ENCODE measurements around the gene PRDM11.
A peak's percentile ranks its signal among the peaks of the same experiment; 100 is the strongest.
"Not testable (repeated sequence)": the region's sequence is repeated elsewhere in the genome, so short reads cannot be mapped to it uniquely, and the experiment has no call there.

The PRDM11 gene

DNA sequence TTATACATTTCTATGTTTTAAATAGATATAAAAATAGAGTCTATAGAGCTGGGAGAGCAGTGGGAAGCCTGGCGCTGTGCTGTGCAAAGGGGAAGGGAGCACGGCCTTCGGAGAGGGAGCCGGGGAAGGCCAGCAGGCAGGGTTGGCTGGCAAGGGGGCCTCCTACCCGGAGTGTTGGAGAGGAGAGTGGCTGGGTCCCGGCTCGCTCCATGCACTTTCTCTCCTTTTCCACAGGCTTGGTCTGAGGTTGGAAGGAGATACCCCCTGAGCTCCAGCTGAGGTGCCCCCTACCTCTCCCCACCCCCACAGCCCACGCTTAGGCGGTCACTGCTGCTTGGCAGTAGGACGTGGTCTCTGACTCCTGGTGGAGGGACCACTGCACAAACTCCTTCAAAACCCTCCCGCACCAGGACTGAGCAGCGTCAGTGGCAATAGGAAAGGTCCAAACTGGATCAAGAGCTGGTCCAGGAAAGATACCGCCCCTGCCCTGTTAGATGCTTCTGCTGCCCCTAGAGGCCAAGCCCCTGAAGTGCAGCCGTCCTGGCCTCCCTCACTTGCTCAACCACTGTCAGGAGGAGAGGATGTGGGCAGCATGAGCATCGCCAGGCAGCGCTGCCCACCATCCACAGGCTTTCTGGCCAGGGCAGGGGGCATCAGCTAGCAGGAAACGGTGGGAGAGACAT, 86.8 kb downstream of the PRDM11 start:
- DNase-seq (ENCODE audit: low read depth in 2 of 2): peak; percentile 32 to 49

DNA sequence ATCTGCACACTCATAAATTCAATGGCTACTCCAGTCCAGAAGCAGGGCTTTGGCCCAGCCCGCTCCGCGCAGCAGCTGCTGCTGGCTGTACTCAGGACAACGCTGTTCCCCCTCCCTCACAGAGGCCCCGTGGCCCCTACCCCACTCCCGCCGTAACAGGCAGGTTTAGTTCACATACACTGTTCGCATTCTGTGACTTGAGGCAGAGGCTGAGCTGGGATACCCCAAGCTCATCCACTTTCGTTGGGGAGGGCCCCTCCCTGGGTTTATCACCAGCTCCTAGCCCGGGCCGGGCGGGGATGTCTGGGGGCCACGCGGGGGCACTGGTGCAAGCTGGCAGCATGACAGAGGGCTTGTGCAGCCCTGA, 87.3 kb downstream of the PRDM11 start:
- no peak for DNase-seq (ENCODE audit: low read depth in 2 of 2)

DNA sequence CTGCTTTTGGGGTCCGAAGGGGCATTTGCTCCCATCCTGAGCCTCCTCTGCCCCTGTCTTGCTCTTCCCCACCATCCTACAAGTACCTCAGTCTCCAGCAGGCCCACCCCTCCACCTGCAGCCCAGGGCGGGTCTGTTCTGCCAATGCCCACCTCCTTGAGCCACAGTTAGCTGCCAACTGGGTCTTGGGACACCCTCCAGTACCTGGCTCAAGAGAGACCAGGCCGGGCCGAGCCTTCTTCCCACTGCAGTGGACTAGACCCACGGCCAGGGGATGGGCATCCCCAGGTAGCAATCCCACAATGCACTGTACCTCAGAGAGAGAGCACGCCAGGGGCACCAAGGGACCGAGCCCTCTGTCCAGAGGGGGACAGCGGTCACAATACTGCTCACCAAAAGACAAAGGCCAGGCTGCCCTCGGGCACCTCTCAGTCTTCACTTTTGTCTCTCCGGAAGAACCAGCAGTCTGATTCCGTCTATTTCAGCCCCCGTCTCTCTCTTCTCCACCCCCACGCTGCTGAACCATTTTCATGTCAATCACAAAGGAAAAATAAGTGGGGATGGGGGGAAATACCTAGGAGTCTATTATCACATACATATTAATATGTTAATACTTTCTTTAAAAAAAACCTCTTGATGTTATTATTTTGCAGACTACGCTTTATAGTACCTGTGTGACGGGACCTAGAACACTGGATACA, 88.0 kb downstream of the PRDM11 start:
- DNase-seq (ENCODE audit: low read depth in 2 of 2): no peak

DNA sequence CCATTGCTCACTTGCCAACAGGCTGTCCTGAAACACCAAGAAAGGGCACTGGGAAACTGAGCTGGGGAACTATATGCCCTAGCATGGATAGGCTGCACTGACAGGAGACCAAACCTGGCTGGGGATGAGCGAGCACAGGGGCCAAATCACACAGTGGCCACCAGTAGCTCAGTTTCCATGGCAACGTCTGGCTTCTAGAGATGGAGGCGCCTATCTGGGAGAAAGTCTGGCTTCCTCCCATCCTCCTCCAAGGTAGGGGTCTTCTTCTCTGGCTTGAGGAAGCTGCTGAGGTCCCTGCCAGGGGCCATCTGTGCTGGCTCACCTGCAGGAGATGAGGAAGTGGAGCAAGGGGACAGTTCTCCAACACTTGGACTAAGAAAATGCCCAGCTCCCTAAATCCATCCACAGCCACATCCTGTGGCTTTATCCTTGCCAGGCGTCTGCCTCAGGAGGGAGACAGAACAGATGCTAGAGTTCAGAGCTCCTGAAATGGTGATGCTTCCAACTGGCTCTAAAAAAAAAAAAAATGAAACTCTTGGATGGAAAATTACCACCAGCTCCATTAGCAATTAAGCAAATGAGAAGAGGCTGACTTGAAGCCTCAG, 91.4 kb downstream of the PRDM11 start:
- DNase-seq (ENCODE audit: low read depth in 2 of 2): no peak

DNA sequence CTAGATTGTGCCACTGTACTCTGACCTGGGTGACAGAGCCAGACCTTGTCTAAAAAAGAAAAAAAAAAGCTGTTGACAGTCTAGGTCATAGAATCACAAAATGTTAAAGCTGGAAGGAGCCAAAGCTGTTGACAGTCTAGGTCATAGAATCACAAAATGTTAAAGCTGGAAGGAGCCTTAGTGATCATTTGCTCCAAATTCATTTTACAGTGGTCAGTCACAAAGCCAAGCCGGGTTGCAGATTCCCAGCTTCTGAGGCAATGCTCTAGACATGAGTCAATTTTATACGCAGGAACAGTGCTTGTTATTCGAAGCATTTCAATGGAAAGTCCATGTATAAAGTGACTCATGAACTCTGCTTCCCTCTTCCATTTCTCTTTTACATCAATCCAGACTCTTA, 92.3 kb downstream of the PRDM11 start:
- no peak for DNase-seq (ENCODE audit: low read depth in 2 of 2)

DNA sequence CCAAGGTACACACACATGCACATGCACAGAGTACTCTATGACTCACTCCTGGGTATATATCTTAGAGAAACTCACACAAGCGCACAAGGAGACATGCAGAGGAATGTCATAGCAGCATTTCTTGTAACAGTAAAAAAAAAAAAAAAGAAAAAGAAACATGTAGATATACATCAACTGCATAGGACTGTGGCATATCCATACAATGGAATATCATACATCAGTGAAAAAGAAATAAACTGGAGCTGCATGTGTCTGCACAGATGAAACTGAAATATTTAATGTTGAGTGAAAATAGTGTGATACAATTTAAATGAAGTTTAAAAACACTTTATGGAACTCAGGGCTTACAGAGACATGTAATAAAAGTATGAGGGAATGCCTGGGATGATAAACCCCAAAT, 93.3 kb downstream of the PRDM11 start:
- no peak for DNase-seq (ENCODE audit: low read depth in 2 of 2)

DNA sequence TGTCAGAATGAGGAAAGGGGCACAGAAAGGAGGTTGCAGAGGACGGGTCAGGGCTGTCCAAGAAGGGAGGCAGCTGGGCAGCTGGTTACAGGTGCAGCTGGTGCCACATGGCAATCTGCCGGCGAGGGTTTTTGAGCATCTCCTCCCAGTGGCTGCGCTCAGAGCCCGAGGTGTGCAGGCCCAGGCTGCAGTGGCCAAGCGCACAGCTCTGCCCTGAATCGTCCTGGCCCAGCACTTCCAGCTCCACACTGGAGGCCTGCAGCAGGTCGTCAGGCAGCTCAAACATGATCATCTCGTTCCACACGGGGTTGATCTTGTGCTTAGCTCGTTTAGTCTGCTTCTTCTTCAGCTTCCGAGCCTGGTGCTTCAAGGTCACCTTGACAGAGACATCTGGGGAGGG, 97.5 kb downstream of the PRDM11 start:
- no peak for DNase-seq (ENCODE audit: low read depth in 2 of 2)

DNA sequence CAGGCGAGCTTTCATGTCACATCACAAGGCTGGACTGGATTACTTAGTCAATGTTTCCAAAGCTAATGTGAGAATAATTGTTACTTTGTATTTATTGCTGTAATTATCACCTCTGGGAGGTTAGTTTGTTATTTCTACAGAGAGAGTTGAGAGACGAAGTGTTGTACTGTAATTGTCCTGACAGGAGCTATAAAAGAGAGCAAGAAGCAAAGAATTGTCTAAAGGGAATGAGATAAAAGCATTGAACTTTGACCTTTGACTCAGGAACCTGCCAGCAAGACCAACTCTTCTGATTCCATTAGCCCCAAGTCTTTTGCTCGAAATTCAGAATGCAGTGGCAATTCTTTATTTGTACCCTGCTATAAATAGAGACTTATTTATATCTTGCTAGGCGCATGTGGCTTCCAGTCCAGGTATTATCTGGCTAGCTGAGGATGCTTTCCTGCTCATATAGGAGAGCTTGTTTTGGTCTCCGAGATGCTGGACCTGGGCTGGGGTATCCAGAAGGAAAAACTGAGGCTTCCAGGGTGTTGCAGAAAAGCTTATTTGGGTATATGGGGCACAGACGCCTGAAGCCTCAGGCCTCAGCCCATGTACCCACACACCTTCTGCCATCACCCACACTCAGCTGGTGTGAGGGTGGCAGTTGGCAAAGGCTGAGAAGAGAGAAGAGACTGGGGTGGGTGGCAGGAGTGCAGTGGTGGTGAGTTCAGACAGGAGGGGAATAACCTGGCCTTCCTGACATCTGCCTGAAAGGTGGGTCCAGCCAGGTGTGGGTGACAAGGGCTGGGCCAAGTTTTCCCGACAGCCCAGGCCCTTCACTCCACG, 99.0 kb downstream of the PRDM11 start:
- DNase-seq (ENCODE audit: low read depth in 2 of 2): no peak

DNA sequence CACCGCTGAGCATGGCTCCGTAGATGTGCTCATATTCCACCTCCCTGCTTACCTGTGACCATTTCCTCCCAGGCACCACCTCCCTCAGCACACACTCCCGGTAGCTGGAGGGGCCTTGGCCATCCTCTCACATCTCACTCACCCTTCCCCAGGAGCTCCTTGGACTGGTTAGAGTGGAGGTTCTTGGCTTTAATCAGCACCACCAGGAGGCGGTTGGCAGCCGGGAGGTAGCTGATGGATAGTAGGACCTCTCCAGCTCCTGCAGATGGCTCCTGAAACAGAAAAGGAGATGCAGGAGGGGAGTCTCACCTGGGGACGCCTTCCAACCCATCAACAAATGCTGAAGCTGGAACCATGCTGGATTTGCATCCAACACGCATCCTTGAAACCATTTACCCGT, 99.8 kb downstream of the PRDM11 start:
- no peak for DNase-seq (ENCODE audit: low read depth in 2 of 2)

DNA sequence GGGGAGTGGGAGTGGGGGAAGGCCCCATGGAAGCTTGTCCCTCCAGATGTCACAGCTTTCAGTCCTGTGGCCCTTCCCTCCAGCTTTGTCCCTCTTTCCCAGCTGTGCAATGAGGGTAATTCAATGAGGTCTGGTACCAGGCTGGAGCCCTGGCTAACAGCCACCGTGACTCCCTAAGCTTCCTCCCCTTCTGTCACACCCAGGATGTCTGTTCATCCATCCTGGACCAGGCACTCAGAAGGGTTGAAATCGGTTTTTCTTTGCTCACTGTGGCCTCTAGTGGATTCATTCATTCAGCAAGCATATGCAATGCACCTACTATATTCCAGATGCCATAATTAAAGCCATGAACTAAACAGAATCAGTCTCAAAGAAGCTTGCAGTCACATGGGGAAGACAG, 101.0 kb downstream of the PRDM11 start:
- DNase-seq (ENCODE audit: low read depth in 2 of 2): no peak

DNA sequence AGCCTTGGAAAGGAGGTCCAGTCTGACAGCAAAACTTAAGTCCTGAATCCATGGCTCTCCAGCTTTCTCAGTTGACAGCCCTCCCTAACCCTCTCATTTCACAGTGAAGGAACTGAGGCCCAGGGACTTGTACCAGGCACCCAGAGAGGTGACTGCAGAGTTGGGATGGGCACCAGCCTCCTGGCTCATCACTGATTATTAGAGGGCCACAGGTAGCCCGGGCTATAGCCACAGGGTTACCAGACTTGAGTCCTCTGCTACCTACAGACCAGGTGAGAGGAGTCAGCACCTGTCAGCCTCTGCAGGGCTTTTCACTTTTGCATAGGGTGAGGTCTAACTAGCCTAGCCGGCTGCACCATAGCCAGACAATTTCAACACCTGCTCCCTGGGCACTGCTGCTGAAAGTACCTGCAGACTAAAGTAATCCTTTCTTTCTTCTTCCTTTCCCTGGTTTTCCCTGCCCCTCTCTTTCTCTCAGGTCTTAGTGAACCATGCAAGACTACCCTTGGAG, 102.1 kb downstream of the PRDM11 start:
- no peak for DNase-seq (ENCODE audit: low read depth in 2 of 2)

DNA sequence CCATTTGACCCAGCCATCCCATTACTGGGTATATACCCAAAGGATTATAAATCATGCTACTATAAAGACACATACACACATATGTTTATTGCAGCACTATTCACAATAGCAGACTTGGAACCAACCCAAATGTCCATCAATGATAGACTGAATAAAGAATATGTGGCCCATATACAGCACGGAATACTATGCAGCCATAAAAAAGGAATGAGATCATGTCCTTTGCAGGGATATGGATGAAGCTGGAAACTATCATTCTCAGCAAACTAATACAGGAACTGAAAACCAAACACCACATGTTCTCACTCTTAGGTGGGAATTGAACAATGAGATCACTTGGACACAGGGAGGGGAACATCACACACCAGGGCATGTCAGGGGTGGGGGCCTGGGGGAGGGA, 102.9 kb downstream of the PRDM11 start:
- not testable (repeated sequence) for DNase-seq (ENCODE audit: low read depth in 2 of 2)

DNA sequence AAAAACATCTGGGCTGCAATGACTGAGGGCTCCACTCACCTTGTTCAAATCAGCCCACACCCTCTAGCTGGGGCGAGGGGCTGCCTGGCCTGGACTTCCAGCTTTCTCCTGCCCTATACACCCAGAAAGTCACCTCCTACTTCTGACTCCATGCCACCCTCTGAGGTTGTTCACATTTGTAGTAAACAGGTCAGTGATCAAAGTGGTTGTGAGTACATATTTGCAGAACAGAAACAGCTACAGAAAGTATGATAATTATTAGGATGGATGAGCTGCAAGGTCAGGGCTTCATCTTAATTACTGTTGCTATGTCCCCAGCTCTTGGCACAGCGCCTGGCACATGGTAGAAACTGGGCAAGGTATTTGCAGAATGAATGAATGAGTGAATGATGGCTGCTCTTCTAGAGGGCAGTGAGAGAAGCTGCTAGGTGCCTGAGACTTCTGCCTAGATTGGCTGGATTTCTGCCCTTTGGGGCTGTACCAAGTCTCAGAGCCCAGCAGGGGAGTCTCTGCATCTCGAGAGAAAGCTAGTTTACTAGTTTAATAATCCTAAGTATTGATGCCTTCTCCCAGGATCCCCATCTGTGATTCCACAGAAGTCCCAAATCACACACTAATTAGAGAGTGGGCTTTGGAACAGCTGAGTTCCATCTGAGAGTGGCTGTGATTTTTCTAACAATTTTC, 103.7 kb downstream of the PRDM11 start:
- no peak for DNase-seq (ENCODE audit: low read depth in 2 of 2)

DNA sequence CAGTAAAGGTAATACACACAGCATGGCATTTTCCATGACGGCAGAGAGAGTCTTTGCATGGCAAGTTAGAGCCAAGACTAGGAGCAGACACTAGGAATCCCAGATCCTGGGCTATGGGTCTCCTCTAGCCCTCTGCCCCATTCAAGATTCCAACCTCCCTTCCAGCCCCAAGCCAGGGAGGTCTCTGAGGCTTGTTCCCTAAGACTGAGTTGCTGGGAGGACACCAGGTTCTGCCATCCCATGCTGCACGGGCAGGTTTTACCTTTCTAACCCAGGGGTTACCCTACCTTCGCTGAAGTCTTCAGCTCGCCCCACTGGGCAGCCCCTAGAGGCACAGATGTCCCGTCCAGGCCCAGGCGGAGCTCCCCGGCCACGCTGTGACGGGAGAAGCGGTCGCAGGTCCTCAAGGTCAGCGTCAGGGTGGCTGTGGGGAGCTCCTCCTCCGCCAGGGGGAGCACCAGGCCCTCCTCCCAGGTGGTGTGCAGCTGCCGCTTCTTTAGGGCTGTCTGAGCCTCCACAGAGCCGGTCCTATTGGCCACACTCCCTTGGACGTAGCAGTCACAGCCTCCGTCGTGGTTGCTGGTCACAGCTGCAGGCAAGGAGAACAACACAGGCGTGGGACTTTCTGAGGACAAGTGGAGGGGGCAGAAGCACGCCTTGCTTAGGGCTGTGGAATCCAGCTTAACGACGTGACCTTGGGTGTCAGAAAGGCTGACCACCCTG, 105.9 kb downstream of the PRDM11 start:
- DNase-seq (ENCODE audit: low read depth in 2 of 2): peak in 1 of 2 donors; percentile 9

DNA sequence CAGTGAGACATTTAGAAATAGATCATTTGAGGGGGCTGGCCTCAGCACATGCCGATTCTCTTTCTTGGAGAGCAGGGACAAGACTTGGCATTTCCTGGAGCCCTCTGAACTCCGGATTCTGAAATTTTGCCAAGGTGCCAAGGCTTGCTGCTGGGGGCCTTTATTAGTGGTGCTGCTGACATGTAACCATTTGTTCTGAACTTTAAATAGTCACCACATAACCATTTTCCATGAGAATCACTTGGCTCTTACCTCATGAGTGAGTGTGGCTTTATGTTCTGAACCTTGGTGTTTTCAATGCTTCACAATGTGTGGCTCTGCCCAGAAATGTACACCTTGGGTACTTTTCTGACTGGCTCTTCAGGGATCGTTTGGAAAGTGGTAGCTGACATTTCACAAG, 106.4 kb downstream of the PRDM11 start:
- no peak for DNase-seq (ENCODE audit: low read depth in 2 of 2)

DNA sequence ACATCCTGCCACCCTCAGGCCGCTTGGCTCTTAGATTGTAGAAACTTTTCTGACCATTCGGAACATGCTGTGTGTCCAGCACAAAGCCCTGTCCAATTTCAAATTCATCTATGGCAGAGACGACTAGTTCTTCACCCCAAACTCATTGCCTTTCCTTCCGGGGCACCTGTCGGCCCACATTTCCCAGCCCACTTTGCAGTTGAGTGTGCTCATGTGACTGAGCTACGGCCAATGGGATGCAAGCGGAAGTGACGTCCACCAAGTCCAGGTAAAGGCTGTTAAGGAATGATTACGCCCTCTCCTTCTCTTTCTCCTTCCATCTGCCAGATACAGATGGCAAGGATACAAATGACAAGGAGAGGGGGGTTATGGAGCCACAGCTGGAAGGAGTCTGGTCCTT, 107.2 kb downstream of the PRDM11 start:
- no peak for DNase-seq (ENCODE audit: low read depth in 2 of 2)

DNA sequence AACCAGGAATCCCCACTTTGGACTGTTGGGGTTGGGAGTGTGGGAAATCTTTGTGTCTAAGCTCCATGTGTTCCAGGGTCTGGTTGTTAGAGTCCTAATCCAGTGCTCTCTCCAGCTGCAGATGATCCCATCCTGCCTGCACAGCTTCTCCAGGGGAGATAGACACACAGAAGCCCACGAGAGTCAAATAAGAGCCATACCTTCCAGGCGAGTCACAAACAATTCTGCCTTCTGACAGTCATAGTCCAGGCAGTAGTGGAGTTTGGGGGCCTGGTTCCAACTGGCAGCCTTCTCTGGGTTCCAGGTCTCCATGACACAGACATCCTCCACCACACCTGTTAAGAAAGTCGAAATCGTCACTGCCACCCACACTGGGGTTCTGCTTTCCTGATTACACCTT, 107.6 kb downstream of the PRDM11 start:
- no peak for DNase-seq (ENCODE audit: low read depth in 2 of 2)

DNA sequence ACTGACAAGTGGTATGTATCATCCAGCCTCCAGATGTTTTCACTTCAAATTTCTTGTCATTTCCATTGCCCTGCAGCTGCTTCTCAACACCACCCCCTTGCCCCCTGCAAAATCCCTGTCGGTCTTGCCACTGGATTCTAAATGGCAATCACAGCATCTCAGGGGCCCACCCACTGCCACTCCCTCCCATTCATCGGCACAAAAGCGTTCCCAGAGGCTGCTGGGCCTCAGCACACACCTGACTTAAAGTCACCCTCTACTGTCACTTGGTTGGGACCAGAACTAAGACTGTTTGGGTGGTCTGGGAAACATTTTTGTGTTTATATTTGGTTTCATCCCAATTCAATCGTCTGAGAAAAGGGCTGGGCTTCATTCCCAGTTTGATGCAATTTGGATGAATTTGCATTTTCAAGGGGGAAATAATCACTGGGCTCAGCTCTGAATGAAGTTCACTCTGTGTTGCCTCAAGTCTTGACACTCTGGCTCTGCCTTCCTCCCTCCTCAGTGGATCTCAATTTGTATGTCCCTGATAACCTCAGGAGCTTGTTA, 112.6 kb downstream of the PRDM11 start:
- no peak for DNase-seq (ENCODE audit: low read depth in 2 of 2)

DNA sequence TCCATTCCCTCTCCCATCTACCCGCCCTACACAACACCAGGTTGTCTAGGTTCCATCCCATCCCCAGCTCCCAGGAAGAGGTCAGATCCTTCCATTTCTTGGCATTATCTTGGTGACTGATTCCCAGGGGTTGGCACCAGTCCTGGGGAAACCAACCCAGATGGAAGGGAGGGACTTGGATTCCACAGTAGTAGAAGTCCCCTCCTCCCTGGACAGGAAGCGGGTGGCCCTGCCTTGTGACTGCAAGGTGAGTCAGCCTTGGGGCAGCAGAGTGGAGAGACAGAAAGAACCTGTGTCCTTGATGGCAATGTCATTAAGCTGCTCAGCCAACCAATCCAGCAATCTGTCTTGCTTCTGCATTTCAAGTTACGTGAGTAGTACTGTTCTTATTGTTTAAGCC, 113.2 kb downstream of the PRDM11 start:
- DNase-seq (ENCODE audit: low read depth in 2 of 2): no peak

DNA sequence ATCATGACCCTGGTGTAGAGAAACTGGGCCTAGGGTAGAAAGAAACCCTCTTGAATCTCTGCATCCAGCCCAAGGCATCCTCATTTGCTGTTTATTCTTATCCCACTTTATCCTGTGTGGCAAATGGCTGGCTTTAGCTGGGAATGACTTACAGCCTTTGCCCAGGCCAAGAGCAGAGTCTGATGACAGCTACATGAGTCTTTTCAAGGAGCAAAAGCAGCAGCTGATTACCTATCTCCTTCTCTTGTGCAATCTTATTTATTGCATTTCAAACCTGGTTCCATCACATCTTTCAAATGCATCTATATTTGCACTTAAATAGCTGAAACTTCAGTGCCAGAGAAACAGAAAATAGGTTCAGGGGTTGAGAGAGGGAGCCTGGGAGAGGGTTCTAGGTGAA, 113.6 kb downstream of the PRDM11 start:
- DNase-seq (ENCODE audit: low read depth in 2 of 2): no peak

DNA sequence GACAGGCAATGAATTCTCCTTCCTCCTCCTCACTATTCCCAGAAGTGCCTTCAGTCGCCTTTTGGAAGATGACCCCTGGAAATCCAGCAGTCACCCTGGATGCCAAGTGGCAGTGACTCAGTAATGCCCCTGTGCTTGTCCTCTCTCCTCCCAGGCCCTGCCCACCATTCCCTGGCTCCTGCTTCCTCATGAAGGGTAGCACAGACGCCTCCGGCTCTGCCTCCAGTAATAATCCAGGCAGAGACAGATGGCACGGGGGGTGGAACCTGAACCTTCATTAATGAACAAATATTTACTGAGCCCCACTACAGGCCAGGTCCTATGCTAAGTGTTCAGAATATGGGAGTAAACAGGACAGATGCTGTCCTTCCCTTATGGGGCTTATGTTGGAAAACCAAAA, 116.5 kb downstream of the PRDM11 start:
- no peak for DNase-seq (ENCODE audit: low read depth in 2 of 2)
